Measurements from ENCODE around the gene ACOT7.
A peak's percentile ranks its signal among the peaks of the same experiment; 100 is the strongest.

ACOT7 gene

GRCh38 chr1:6271554-6271953 is 122.0 kb downstream of the ACOT7 start:
- no peak for TF ChIP-seq ZNF274 (IDR thresholded peaks at IDR 0.05; ENCODE audit: low read depth, low read length)
- no peak overlapping the region for H3K4me3 ChIP-seq (ENCODE audit: low read length)

GRCh38 chr1:6271006-6271405 is 122.6 kb downstream of the ACOT7 start:
- H3K4me3 ChIP-seq (ENCODE audit: low read length) = no peak overlapping the region
- no peak for TF ChIP-seq ZNF274 (IDR thresholded peaks at IDR 0.05; ENCODE audit: low read depth, low read length)

GRCh38 chr1:6270401-6270800 is 123.2 kb downstream of the ACOT7 start:
- no peak for TF ChIP-seq ZNF274 (IDR thresholded peaks at IDR 0.05; ENCODE audit: low read depth, low read length)
- H3K4me3 ChIP-seq (ENCODE audit: low read length) = no peak overlapping the region

- H3K4me3 ChIP-seq (ENCODE audit: low read length) = no peak overlapping the region
- TF ChIP-seq ZNF274 (IDR thresholded peaks at IDR 0.05; ENCODE audit: low read depth, low read length) = no peak
These were observed 123.7 kb downstream of the ACOT7 start for GRCh38 chr1:6269720-6270400.

- TF ChIP-seq ZNF274 (IDR thresholded peaks at IDR 0.05; ENCODE audit: low read depth, low read length) = no peak
- no peak overlapping the region for H3K4me3 ChIP-seq (ENCODE audit: low read length)
These were observed 124.3 kb downstream of the ACOT7 start for GRCh38 chr1:6269296-6269695.

- TF ChIP-seq ZNF274 (IDR thresholded peaks at IDR 0.05; ENCODE audit: low read depth, low read length) = no peak
- no peak overlapping the region for H3K4me3 ChIP-seq (ENCODE audit: low read length)
These were observed 125.2 kb downstream of the ACOT7 start for GRCh38 chr1:6268415-6268814.

- H3K4me3 ChIP-seq (ENCODE audit: low read length) = no peak overlapping the region
- no peak for TF ChIP-seq ZNF274 (IDR thresholded peaks at IDR 0.05; ENCODE audit: low read depth, low read length)
These were observed 125.8 kb downstream of the ACOT7 start for GRCh38 chr1:6267686-6268322.

GRCh38 chr1:6266641-6267040 is 126.9 kb downstream of the ACOT7 start:
- no peak for TF ChIP-seq ZNF274 (IDR thresholded peaks at IDR 0.05; ENCODE audit: low read depth, low read length)
- no peak overlapping the region for H3K4me3 ChIP-seq (ENCODE audit: low read length)

GRCh38 chr1:6265151-6265550 is 128.4 kb downstream of the ACOT7 start:
- H3K4me3 ChIP-seq (ENCODE audit: low read length) = no peak overlapping the region
- TF ChIP-seq ZNF274 (IDR thresholded peaks at IDR 0.05; ENCODE audit: low read depth, low read length) = no peak

GRCh38 chr1:6263716-6264115 is 129.9 kb downstream of the ACOT7 start:
- TF ChIP-seq ZNF274 (IDR thresholded peaks at IDR 0.05; ENCODE audit: low read depth, low read length) = no peak
- H3K4me3 ChIP-seq (ENCODE audit: low read length) = no peak overlapping the region

GRCh38 chr1:6262555-6263420 is 130.8 kb downstream of the ACOT7 start:
- TF ChIP-seq ZNF274 (IDR thresholded peaks at IDR 0.05; ENCODE audit: low read depth, low read length) = no peak
- no peak overlapping the region for H3K4me3 ChIP-seq (ENCODE audit: low read length)

- no peak for TF ChIP-seq ZNF274 (IDR thresholded peaks at IDR 0.05; ENCODE audit: low read depth, low read length)
- no peak overlapping the region for H3K4me3 ChIP-seq (ENCODE audit: low read length)
These were observed 132.0 kb downstream of the ACOT7 start for GRCh38 chr1:6261615-6261995.

GRCh38 chr1:6260961-6261614 is 132.5 kb downstream of the ACOT7 start, which contains the start of gene GPR153:
TSS of gene GPR153 (minus strand) at chr1:6261098. CDS start at chr1:6254905, 6,193 bp downstream.
- TF ChIP-seq ZNF274 (IDR thresholded peaks at IDR 0.05; ENCODE audit: low read depth, low read length) = no peak
- peak within 1 kb of the TSS; percentile 52; the same call in 1 of the 2 replicates for H3K4me3 ChIP-seq (ENCODE audit: low read length)

- TF ChIP-seq ZNF274 (IDR thresholded peaks at IDR 0.05; ENCODE audit: low read depth, low read length) = no peak
- H3K4me3 ChIP-seq (ENCODE audit: low read length) = peak overlapping the region; percentile 52; the same call in 1 of the 2 replicates
These were observed 133.1 kb downstream of the ACOT7 start for GRCh38 chr1:6260433-6260934.
